ENCODE results near the gene CELF2.

Gene CELF2

DNA sequence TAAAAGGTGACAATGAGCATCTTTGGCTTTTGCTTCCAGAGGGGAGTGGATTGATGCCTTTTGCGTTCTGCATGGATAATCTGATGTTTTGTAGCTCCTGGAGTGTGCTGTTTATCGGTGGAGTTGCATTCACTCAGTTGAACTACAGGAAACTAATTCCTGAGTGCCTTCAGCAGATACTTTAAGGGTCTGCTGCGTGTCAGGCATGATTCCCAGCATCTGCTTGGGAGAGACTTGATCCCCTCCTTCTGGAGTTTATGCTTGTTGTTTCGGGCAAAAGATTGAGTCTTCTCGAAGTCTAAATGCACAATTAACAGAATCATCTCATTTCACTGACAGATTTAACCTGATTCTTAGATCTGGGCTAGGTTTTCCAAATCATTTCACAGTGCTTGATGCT, 46.2 kb downstream of the CELF2 start:
- DNase-seq, result no peak

DNA sequence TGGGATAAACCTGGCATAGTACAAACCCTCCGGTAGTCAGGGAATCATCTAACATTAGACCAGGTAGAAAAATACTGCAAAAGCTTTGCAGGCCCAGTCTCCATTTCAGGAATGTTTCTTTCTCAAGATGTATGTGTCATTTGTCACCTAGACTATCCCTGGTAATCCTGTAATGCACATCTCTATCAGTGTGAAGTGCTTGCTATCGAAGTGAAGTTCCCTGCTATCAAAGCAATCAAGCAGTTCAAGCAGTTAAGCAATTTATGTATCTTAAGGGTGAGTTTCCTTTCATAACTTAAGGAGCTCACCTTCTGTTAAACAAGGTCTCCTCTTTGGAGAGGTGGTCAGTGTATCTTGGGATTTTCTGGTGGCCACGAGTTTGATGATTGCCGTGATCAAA, 47.2 kb downstream of the CELF2 start:
- no peak for DNase-seq

DNA sequence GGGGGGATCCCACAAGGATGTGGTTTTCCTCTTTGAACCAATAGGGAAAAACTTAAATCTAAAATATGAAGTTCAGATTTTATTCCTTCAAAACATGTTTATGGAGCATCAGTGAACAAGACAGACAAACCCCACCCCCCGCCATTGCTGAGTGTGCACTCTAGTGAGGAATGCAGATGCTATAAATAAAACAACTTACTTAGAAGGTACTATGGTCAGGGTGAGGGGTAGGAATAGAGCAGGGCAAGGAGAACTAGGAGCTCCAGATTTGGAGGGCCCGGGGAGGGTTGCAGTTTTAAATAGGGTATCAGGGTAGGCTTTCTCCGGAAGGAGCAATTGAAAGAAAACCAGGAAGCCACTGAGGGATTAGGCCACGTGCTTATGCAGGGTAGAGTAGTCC, 47.9 kb downstream of the CELF2 start:
- DNase-seq, result no peak

DNA sequence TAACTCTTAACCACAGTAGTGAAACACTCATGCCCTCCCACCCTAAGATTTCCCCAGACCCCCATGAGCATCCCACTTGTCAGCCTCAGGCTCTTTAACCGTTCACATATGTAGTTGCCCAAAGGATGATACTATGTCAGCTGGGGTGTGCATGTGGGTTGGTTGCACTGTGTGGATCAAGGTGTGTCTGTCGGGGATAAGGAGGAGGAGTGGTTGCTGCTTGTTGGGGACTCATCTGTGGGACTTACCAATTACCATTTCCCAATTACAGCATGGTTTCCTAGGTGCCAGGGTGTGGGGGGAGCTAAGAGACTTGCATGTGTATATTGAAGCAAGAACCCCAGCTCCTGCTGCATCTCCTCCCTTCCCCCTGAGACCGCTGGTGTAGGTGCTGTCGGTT, 48.8 kb downstream of the CELF2 start:
- no peak for DNase-seq

DNA sequence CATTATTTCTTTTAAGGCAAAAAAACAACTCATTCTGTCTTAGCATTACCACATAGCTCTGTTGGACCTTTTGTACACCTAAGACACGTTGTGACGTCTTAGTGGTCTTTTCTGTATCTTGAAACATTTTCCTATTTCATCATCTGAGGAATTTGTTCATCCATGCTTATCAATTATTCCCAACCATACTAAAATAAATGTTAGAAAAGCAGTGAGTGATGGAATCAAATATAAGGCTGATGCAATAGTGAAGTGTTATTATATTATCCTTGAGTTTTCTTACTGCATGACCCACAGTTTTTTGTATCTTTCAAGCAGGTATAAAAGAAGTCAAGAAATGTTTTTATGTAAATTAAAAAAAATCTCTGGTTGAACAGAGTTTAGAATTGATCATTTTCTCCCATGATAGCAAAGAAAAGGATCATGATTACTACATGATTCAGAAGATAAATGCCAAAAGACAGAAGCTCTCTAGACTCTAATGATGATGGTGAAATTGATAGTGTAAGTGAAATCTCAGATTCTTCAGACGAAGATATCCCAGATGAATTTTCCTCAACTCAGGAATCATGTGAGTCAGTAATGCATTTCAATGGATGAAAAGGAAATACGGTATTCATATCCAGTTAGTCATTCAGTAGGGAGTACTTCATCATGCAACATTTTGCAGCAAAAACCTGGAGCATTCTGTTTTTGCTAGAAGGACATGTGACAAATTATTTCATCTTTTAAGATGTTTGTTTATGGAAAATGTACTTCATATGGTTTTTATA, 51.4 kb downstream of the CELF2 start:
- no peak for DNase-seq

DNA sequence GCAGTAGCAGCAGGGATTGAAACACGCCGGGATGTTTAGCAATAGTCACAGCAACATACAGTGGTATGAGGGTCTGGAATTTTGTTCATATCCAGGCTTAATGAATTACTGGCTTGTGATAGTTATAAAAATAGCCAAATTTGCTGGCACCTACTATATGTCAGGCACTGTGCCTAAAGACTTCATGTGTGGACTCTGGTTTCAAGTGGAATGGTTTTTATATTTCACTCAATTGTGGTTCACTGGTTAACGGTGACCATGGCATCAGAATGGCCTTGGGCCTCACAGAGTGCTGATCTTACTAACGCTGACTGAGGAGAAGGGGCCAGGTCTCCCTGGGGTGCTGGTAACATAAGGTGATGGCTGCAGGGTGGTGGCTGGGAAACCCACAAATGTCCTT, 55.7 kb downstream of the CELF2 start:
- DNase-seq, result no peak

DNA sequence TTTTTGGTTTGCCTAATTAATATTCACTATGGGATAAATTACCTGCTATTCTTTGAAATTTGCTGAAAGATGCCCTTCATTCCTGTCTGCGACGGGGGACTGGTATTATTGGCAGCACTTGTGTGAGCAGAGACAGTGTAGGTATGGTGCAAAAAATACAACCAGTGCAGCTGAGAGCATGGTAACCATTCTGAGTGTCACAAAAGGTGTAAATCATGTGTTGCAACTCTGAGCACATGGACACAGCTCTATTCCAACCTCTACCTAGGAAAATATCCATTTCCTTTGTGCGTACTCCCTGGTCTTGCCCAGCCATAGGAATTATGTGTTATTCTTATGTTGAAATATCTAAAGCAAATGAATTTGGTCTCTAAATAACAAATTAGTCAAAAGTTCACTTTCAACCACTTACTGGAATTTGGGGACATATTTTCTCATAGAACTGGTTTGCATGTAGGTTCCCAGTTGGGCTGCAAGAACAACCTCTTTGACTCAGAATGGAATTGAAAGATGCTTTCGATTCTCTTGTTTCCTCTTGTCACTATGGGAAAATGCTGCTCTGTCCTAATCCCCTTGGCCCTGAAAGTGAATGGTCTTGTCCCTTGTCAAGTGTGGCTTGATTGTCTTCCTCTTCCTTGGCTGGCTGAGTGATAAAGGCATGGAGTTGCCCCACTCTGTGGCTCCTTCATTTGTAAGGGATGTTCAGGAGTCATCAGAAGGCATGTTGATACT, 57.0 kb downstream of the CELF2 start:
- DNase-seq, result no peak

DNA sequence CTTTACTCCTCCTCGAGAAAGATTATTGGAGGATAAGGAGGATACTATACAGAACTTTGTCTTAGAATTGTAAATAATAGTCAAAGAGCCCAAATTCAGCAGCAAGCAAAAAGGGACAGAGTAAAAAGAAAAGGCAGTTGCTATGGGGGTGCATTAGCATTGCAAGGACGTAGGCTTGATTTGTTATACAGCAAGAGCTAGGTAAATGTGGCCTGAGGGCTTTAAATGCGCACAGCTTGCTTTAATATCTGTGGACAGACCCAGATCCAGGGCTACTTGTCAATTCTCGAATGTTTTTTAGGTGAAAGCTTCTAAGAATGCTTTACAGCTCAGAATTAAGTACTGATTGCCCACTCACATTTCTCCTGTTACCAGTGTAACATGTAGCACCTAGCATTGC, 58.5 kb downstream of the CELF2 start:
- no peak for DNase-seq

DNA sequence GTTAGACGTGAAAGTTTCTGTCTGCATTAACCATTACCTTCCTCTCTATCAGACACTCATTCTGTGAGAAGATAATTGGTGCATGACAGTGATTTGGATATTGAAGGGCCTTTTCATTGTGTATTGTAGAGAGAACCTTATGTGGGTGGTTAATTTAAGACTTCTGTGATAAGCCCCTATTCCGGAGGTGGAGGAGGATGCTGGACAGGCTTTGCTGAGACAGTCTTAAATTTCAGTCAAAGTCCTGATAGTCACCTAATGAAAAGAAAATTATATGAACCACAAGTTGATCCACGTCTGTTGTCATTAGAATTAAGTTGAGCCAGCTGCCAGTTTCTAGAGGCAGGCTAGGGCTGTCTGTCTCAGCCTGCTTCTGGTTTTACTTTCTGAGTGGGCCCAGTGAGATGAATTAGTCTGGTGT, 62.9 kb downstream of the CELF2 start:
- DNase-seq, result no peak

DNA sequence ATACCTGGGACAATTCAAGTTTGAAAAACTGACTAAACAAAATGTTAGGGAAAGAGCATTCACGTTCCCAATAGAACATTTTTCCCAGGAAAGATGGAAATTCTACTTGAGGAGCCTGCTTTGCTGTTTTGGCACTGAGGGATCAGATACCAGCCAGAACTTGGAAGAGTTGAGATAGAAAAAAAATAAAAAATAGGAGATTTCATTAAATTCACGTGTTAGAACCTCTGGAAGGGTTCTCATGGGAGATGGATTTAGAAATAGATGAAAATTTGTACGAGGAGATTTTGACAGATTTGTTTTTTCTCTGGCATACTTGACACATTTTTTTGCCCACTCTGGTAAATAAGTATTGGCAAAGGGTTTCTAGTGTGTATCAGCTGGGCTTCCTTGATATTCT, 63.7 kb downstream of the CELF2 start:
- no peak for DNase-seq

DNA sequence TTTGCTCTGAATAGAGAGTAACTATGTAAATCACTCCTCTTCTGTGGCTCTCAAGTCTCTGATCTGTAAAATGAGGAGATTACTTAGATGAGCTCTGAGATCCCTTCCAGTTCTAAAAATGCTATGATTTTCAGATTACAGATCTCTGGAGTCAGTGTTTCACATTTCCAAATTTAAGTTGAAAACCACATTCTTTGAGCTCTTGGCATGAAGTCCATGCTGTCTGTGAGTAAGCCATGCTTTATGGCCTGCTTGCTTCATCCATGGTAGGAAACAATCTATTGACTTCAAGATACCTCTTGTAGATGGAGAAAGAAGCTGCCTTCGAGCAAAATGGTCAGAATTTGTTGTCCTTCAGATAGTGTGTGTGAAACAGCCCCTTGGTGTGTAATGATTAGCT, 64.9 kb downstream of the CELF2 start:
- DNase-seq, result no peak

DNA sequence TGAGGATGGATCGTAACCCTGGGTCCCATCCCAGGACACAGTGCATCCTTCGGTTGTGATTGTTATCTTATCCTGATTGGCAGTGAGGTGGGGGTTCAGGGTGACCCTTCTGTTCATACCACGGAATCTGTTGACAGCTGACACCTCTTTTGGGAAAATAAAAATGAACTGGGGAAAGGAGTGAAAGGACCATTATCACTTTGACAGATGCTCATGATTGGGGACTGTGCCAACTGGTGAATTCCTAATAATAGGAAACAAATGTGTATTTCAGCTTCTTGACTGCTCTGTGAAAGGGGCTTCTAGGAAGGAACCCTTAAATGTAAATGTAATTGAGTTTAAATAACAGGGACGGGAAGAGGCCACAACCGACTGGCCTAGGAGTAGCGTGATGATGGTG, 65.4 kb downstream of the CELF2 start:
- DNase-seq, result no peak

DNA sequence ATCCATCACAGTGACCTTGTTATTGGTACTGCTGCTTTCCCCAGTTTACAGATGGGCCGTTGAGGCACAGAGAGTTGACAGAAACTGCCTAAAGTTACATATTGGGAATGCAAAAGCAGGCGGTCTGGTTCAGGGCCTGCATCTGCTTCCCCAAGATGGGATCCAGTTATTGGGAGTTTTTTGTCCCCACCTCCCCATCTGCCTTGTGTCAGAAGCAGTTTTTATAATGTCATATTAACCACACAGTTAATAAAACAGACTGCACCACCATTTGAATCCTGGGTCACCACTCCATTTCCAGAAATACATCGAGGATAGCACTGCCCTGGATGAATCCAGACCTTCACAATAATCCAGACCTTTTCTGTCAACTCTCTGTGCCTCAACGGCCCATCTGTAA, 67.9 kb downstream of the CELF2 start:
- DNase-seq, result no peak

DNA sequence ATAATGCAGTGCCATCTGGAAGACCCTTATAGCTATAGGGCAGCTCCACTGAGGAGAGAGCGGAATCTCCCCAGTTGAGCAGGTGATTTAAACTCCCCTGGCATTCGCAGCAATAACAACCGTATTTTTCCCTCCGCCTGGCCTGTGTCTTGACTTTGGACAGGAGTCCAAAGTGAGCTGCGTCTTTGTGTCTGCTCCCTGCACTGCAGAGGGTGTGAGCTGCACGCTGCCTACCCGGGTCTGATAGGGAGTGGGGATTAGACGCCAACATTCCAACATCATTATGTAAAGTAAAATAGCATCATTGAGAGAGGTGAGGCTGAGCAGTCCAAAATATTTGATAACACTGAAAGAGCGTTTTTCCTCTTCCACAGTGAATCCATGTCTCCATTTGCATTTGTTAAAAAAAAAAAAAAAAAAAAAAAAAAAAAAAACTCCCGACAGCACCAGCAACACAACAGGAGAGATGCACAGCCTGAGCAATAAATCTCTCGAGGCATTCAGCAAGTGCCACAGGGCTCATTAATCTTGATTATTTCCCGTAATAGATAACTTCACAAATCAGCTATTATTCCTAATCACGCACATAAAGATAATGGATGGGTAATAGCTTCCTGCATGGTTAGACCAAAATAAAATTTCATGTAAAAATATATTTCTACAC, 68.6 kb downstream of the CELF2 start:
- no peak for DNase-seq

DNA sequence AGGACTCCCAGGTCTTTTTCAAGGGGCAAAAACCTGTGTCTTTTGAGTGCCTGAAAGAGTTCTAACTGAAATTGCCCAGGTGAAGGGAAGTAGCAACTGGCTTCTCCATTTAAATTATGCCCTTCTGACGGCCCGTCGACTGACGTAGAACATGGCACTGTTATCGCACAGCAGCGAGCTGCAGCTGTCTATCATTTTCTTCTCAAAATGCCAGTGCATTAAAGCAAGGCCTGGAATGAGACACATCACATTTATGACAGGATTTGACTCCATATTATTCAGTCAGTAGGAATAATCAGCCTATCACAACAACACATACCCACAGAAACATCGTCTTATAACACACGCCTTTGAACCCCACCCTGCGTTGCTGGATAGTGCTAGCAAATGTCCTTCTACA, 69.7 kb downstream of the CELF2 start:
- DNase-seq, result no peak

DNA sequence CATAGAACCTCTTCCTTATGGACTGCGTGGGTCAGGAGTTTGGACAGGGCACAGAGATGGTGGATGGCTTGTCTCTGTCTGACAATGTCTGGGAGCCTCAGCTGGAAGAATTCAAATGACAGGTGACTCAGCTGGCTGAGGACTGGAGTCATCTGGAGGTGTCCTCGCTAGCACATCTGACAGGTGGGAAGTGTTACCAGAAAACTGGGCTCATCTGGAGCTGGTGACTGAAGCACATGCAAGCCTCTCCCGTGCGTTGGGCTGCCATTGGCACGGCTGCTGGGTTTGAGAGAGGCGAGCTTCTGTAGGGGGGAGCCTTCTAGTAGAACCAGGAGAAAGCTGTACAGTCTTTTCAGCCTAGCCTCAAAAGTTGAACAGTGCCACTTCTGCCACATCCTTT, 71.0 kb downstream of the CELF2 start:
- DNase-seq, result no peak

DNA sequence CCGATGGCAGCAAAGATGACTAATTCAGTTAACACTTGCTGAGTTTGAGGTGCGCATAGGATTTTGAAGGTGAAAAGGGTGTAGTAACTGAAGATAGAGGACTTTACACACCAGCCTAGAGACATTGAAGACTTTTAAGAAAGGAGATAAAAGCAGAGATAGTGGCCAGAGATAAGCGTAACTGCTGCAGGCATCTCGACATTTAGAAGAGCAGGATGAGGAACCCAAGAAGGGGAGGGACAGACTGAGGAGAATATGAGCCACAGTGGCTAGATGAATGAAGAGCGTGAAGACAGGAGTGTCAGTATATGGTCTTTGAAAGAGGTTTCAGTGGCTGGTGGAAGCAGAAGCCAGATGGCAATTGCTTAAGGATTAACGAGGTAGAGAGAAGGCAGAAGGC, 71.6 kb downstream of the CELF2 start:
- no peak for DNase-seq

DNA sequence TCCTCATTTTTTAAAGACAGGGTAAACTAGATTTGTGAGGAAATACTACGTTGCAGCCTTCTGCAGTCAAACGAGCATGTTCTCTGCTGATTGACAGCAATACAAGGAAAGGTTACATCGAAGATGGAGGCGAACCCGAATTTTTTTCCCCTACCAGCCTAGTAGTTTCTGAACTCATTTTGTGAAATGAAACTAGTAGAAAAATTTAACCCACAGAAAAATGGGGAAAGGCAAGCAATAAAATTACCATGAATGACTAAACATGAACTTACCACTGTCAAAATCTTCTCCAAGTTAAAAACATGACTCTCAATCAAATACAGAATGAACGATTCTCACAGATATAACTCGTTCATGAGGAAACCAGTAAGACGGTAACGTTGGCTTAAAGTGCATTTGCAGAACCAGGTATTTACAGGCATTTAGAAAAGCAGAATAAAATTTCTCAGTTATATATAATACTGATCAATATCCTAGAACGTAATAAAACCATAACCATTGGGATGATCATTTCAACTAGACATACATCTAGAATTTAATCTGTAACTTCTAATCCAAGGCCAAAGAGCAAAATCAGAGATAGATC, 73.9 kb downstream of the CELF2 start:
- no peak for DNase-seq

DNA sequence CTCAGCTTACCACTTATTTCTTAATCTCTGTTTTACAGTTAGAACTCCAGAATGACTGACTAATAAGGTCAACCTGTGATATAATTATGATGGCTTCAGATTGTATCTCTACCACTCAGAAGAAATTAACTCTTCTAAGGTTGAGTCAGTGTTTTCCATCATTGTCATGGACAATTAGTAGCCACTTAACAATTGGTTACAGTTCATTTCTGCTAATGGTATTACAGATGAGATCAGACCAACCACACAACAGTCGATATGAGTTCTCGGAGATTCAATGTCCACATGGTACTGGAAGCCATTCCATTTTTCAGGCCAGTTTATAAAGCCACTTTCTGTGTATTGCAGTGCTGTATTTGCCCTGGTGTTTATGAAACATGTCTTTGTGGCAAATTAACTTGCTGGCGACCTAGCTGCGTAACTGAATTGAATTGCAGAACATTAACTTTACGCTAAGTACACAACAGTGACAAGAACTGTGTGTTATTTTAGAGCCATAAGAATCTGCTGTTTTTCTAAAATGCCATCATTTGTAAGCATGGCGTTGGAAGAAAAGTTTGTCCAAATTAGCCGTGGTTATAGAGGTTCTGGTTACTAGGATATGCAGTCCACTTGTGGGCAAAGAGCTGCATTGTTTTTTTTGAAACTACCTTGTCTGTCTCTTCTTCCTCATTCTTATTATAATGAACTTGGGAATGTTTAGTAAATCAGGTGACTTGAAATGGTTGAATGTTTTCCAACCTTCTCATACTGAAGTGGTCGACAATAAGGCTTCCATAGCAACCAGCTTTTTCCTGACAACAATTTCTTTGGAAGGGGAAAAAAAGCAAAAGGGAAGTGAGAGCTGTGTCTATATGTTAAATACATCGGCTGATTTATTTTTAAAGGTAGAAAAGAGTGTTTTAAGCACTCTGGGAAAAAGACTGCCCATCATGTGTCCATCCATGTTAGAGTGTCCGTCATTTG, 76.4 kb downstream of the CELF2 start:
- no peak for DNase-seq

DNA sequence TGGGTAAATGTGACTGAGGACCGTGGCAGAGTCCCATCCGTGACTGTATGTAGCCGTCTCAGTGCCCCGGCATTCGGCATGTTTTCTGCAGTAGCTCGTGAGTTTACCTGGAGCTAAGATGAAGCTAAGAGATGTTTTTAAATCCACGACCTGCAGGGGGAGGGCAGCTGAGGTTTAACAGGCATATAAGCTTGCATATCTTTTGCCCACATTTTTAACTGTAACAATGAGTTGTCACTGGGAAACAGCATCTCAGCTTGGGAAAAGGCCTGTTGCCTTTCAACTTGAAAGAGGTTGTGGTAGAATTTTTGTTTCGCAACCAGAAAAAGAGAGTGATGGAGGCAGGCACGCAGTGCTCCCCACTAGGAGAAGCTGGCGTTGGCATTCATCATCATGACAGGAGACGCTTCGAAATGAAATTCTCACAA, 77.7 kb downstream of the CELF2 start:
- DNase-seq, result no peak

DNA sequence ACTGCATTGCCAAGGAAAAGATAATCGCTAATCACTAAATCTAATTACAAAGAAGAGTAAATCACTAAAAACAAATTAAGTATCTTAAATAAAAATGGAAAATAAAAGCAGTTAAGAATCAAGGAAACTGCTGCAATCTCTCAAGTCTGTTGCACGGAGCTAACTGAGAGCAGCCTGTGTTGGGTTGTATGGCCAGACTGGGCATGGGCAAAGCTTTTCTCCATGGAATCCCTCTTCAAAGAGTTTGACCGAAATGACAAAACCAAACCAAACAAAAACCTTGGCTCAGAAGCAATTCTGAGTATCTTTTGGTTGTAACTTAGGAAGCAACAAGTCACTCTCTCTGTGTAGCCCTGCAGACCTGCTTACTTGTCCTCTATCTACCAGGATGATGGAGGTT, 78.8 kb downstream of the CELF2 start:
- DNase-seq, result no peak

DNA sequence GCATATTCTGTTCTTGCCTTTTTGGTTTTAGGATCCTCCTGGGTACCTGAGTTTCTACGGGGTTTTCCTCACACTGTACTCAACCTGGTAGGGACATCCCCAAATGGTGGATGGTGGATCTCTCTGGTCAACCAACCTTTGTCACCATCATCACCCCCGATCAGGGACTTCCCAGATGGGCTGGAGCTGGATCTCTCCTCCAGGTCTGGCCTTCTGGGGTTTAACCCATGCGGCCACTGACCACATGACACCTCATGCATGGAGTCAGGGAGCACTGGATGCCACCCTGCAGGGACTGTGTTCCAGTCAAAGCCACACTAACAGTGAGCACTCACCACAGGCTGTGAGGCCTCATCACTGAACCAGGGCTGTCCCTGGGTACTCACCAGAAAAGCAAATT, 80.0 kb downstream of the CELF2 start:
- DNase-seq, result no peak

DNA sequence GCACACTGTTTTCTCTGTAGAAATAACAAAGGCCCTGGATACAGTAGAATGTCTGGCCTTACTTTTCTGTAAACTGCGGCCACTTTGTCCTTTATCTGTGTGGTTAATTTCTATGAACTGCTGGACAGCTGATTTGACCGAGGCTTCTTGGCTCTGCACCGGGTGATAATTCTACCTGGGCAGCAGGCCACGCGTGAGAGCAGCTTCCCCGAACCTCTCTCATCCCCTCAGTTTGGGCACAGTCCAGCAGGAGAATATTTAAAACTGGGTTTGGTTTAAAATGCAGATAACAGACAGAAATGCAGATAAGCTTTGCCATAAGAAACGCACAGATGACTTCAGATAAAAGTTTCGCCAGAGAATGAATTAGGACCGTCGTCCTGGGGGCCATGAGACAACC, 81.0 kb downstream of the CELF2 start:
- no peak for DNase-seq
